ENCODE results near the gene SRSF1.

DNA sequence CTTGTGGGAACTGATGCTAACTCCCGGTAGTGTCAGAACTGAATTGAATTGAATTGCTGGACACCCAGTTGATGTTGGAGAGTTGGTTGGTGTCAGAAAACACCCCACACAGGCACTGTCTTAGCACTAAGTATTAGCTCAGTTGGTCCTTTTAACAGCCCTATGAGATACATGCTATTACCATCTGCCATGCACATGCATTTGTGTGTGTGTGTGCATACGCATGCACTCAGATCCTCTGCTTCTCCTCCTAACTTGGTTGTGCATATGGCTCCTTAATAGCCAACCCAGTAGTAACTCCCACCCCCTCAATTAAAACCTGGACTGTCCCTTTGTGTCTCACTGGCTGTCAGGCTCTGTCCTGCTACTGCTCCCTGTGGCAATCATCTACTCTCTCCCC is 43.9 kb upstream of the SRSF1 start:
- TF ChIP-seq CTCF (IDR thresholded peaks at IDR 0.05) (no peak), EP300 (IDR thresholded peaks at IDR 0.05) (no peak), POLR2A (IDR thresholded peaks at IDR 0.05) (no peak)

All from ovary (tissue), 3 donors.